ENCODE measurements around the gene MAN2B2. TPM values are rescaled to one million over a fixed set of nuclear protein-coding genes. Genes with fewer than 3 reads are reported as not detected.

MAN2B2 gene
- total and polyA plus RNA-seq, 2 of the 4 experiments (the other 2 are of a cell fraction) = 13.4 to 34.1 TPM

DNA sequence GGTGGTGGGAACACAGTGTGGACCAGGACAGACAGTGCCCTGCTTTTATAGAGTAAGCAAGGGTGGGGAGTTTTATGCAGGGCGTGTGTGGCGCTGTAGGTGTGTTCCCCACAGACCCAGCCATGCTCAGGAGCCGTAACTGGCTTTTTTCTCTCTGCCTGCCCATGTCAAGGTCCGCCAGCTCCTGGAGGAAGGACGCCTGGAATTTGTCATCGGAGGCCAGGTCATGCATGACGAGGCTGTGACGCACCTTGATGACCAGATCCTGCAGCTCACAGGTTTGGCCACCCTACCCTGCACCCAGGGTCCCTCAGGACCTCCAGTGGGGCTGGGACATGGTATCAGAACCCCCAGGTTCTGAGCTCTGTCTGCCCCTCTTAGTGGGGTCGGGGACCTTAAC is 3.2 kb downstream of the MAN2B2 start:
- Histone ChIP-seq H3K14ac (replicated peaks; ENCODE audit: low read depth, low read length) (no peak overlapping the region), H3K4me2 (ENCODE audit: low read depth, low read length) (no peak overlapping the region), H3K4me3 (ENCODE audit: insufficient read depth, low read depth, low read length) (no peak overlapping the region), H2BK120ac (ENCODE audit: low read depth, low read length) (no peak overlapping the region), H4K8ac (ENCODE audit: low read depth in 2 of 2, low read length in 2 of 2) (no peak overlapping the region), H2BK15ac (ENCODE audit: low read depth, low read length) (no peak overlapping the region), H3K56ac (ENCODE audit: extremely low read depth, insufficient read depth, low read length) (no peak overlapping the region), H3K36me3 (ENCODE audit: control insufficient read depth, insufficient read depth, low read length) (peaks cover 33% of the 10 kb centered on the region), H4K20me1 (ENCODE audit: insufficient read depth, low read length) (no peaks in the 10 kb centered on the region), H3K4me1 (ENCODE audit: control insufficient read depth, insufficient read depth, low read length) (peaks cover 8% of the 10 kb centered on the region; the same call in 1 of the 2 replicates), H3K9me3 (ENCODE audit: control insufficient read depth, insufficient read depth, low read length) (peaks cover 4% of the 10 kb centered on the region; the same call in 1 of the 2 replicates), H3K79me1 (ENCODE audit: low read depth in 1 of 2, low read length in 2 of 2) (peaks cover 0 to 13% of the 10 kb centered on the region in 2 experiments; a peak in 2 of 4 replicates), H2AFZ (replicated peaks; ENCODE audit: low read length, poor library complexity) (no peak overlapping the region), H2AK5ac (ENCODE audit: low read depth, low read length) (no peak overlapping the region), H3K23ac (ENCODE audit: low read depth, low read length) (no peak overlapping the region), H3K27ac (ENCODE audit: insufficient read depth, low read length) (no peak overlapping the region), H2BK20ac (ENCODE audit: low read depth, low read length) (no peak overlapping the region), H3K4ac (ENCODE audit: low read depth, low read length) (no peak overlapping the region), H3K27me3 (ENCODE audit: control insufficient read depth, insufficient read depth, low read length) (peaks cover 2% of the 10 kb centered on the region; the same call in 1 of the 2 replicates), H2BK5ac (ENCODE audit: low read depth, low read length, poor library complexity, severe bottlenecking) (no peak overlapping the region), H2AK9ac (replicated peaks; ENCODE audit: low read depth, low read length, poor library complexity) (no peak overlapping the region), H3K18ac (ENCODE audit: low read depth, low read length) (no peak overlapping the region), H3K9ac (ENCODE audit: low read depth, low read length) (no peak overlapping the region), H4K5ac (ENCODE audit: low read depth, low read length) (no peak overlapping the region), H3K9me1 (ENCODE audit: insufficient read depth, low read length) (peaks cover 4% of the 10 kb centered on the region; the same call in 1 of the 2 replicates), H4K91ac (ENCODE audit: insufficient read depth, low read depth, low read length) (no peak overlapping the region)
- 97% methylated on average over 8 of the region's 9 CpGs; no CpG with 5 or more reads in 1 of the 2 experiments for WGBS, 2 experiments (ENCODE audit: extremely low coverage in 2 of 2, insufficient read length in 1 of 2)
- intact Hi-C loops (cut with micrococcal nuclease) = no loop called here
- ChIA-PET CTCF (no interaction called here), POLR2A (ENCODE audit: unreplicated experiment) (no interaction called here)
- ATAC-seq (ENCODE audit: low read depth) (no peak), DNase-seq (no peak)
- no TSS peak for BruUV-seq (replicated peaks)
- TF ChIP-seq, protein P1, sequence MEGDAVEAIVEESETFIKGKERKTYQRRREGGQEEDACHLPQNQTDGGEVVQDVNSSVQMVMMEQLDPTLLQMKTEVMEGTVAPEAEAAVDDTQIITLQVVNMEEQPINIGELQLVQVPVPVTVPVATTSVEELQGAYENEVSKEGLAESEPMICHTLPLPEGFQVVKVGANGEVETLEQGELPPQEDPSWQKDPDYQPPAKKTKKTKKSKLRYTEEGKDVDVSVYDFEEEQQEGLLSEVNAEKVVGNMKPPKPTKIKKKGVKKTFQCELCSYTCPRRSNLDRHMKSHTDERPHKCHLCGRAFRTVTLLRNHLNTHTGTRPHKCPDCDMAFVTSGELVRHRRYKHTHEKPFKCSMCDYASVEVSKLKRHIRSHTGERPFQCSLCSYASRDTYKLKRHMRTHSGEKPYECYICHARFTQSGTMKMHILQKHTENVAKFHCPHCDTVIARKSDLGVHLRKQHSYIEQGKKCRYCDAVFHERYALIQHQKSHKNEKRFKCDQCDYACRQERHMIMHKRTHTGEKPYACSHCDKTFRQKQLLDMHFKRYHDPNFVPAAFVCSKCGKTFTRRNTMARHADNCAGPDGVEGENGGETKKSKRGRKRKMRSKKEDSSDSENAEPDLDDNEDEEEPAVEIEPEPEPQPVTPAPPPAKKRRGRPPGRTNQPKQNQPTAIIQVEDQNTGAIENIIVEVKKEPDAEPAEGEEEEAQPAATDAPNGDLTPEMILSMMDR (conservative IDR thresholded peaks at IDR 0.05; ENCODE audit: low read depth, low read length) = no peak
- TF ChIP-seq MXI1 (IDR thresholded peaks at IDR 0.05; ENCODE audit: borderline replicate concordance, low read depth, low read length) (no peak), CHD1 (IDR thresholded peaks at IDR 0.05; ENCODE audit: low read depth, low read length) (no peak), RAD21 (IDR thresholded peaks at IDR 0.05; ENCODE audit: low read length) (no peak), MAZ (IDR thresholded peaks at IDR 0.05; ENCODE audit: borderline replicate concordance, low read depth, low read length) (no peak), CEBPB (IDR thresholded peaks at IDR 0.05; ENCODE audit: low read depth, low read length) (no peak), RCOR1 (IDR thresholded peaks at IDR 0.05; ENCODE audit: insufficient replicate concordance, low read length) (no peak), FOS (IDR thresholded peaks at IDR 0.05; ENCODE audit: low read depth, low read length) (no peak), POLR2A (IDR thresholded peaks at IDR 0.05; ENCODE audit: low read depth, low read length) (no peak), SMC3 (IDR thresholded peaks at IDR 0.05; ENCODE audit: low read depth, low read length) (no peak), RFX5 (IDR thresholded peaks at IDR 0.05; ENCODE audit: low read depth, low read length) (no peak), NFE2L2 (IDR thresholded peaks at IDR 0.05; ENCODE audit: low read depth, low read length) (no peak)
- TF ChIP-seq, protein P2, sequence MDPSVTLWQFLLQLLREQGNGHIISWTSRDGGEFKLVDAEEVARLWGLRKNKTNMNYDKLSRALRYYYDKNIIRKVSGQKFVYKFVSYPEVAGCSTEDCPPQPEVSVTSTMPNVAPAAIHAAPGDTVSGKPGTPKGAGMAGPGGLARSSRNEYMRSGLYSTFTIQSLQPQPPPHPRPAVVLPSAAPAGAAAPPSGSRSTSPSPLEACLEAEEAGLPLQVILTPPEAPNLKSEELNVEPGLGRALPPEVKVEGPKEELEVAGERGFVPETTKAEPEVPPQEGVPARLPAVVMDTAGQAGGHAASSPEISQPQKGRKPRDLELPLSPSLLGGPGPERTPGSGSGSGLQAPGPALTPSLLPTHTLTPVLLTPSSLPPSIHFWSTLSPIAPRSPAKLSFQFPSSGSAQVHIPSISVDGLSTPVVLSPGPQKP (IDR thresholded peaks at IDR 0.05; ENCODE audit: borderline replicate concordance, low read depth, low read length) = no peak
- TF ChIP-seq, protein P3, sequence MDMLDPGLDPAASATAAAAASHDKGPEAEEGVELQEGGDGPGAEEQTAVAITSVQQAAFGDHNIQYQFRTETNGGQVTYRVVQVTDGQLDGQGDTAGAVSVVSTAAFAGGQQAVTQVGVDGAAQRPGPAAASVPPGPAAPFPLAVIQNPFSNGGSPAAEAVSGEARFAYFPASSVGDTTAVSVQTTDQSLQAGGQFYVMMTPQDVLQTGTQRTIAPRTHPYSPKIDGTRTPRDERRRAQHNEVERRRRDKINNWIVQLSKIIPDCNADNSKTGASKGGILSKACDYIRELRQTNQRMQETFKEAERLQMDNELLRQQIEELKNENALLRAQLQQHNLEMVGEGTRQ (IDR thresholded peaks at IDR 0.05; ENCODE audit: low read depth, low read length) = no peak
- dilution Hi-C loops (cut with HindIII; ENCODE audit: low sequenced_read_pairs, unreplicated experiment) = no loop called here
- in situ Hi-C loops (cut with MboI; ENCODE audit: low sequenced_read_pairs) = no loop called here

Measured in IMR-90 (cell line).